HG03159 (cell line): ENCODE results near the gene PCYT2.

ENCODE experiments used
- ATAC-seq: cut with Tn5 transposase; IDR thresholded peaks from one replicate; pipeline ENCODE4 v1.9.1; 2021; ENCODE audit warnings: mild to moderate bottlenecking, moderate library complexity; ENCODE audit not compliant: unreplicated experiment

The PCYT2 gene

GRCh38 chr17:81944858-81945257, 33.7 kb upstream of the PCYT2 start:
- ATAC-seq: no peak

GRCh38 chr17:81942167-81942553, 31.0 kb upstream of the PCYT2 start:
- no peak for ATAC-seq

DNA sequence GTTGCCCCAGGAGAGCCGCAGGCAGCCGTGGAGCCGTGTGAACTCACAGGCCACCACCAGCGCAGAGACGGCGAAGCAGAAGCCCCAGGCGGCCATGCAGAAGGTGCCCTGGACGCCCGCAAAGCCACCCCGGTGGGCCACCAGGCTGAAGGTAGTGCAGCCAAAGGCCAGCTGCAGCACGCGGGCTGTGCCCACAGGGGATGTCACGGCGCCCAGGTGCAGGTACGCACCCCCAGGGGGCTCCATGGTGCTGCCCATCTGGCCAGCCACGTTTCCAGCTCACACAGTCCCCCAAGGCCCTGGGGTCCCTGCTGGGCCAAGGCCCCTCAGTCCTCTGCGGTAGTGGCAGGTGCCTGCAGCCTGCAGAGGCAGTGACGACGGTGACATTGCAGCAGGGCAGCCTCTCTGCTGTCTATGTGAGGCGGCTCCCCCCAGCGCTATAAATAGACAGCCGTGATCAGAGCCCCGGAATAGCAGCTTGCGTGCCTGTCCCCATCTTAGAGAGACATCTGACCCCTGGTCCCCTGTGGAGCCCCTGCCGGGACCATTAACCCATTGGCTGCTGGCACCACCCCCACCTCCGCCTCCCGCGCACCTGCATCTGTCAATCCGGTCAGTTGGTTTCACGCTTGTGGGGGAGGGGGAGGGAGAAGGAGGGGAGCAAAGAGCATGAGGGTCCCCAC, 30.4 kb upstream of the PCYT2 start:
- ATAC-seq: no peak

- ATAC-seq: no peak
Measured at GRCh38 chr17:81940538-81941483, 29.6 kb upstream of the PCYT2 start.

- ATAC-seq: no peak
Measured at GRCh38 chr17:81939881-81940385, 28.7 kb upstream of the PCYT2 start.

GRCh38 chr17:81939218-81939617, 28.0 kb upstream of the PCYT2 start:
- ATAC-seq: no peak

- no peak for ATAC-seq
Measured at GRCh38 chr17:81935709-81936084, 24.5 kb upstream of the PCYT2 start.

DNA sequence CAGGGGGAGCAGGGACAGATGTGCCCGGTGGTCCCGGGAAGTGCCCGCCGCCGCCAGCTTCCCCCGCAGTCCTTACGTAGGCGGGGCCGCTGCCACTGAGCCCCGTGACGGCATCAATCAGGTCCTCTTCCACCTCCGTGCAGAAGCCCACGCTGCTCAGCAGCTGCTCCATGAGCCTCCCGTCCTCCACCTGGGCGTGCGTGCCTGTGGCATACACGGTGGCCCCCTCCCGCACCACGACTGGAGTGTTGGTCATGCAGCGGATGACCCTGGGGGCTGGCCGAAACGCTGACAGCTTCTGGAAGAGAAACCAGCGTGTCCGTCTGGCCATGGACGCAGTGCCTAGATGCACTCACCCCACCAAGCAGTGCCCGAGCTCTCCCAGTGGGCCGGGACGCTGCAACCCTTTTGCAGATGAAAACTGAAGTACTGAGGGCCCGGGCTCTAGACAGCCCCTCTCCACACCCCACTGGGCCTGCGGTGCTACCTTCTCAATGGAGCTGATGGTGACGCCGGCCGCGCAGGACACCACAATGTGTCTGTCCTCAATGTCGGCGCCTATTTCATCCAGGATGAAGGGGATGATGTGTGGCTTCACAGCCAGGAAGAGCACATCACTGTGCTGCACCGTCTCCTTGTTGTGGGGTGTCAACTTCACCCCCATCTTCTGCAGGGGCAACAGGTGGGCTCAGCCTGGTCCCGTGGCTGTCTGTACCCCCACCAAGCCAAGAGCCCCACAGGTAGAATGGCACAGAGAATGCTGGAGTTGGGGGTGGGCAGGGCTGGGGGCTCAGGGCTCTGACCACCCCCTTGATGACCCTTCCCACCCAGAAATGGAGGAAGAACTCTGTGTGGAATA, 23.9 kb upstream of the PCYT2 start:
- no peak for ATAC-seq

GRCh38 chr17:81934098-81934757, 23.0 kb upstream of the PCYT2 start:
- ATAC-seq: no peak

DNA sequence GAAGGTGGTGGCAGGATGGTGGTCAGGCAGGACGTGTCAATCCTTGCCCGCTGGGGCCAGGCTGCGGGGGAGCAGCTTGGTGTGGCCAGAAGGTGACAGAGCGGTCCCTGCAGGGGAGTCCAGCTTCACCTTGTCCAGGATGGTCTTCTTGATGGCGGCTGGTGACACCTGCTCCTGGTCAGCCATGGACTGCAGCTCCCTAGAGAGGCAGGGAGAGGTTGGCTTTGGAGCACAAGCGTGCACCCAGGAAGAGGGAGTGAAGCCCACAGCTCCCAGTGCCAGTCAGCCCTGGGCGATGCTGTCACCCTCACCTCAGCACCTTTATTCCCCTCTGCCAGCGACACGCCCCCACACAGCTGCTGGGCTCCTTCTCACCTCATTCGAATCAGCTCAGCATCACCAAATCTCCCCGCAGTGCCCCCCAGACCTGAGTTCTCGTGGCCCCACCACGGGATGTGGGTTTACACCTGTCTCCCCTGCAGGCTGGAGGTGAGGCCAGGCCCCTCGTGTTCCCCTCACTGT, 22.0 kb upstream of the PCYT2 start:
- ATAC-seq: no peak

GRCh38 chr17:81932333-81932983, 21.3 kb upstream of the PCYT2 start:
- ATAC-seq: no peak

DNA sequence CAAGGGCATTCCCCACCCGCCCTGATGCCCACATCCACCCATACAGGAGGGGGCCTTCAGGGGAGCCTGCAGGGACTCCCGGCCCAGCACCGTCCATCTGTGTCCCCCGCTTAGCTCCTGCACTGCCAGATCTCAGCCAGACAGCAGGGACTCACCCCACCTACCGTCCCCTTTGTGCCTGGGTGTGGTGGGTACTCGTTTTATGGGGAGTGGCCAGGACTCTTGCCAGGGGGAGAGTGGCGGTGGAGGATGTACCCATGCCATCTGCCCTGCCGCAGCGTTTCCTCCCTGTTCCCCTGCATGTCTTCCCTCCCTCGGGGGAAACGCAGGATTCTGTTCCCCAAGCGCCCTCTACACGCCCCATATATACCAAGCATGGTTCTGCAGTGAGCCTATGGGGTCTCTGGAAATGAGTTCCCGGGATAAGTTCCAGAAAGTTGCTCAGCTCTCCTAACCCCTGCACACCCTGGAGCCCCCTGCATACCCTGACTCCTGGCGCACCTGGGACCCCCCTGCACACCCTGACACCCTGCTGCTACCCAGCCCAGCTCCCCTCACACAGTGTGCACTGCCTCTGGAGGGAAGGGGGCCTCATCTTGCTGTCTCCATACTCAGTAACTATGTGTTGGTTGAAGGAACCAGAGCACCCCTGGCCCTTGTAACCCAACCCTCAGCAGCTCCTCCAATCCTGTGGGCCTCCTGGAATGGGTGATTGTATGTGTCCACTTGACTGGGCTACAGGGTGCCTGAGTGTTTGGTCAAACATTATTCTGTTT, 20.5 kb upstream of the PCYT2 start:
- ATAC-seq: no peak

DNA sequence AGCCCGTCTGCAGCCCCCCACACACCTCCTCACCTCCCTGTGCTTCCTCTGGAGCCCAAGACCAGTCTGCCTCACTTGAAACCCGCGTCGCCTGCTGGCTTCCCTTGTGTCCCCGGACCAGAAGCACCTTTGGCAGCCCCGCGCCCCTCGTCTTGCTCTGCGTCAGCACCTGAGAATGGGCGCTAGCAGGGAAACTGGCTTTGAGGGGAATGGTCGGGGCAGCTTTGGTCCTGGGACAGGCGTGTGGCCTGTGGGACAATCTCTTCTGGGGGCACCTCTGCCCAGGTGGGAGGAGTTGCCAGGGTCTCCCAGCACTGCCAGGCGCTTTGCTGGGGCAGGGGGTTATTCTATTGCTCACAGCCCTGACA, 20.0 kb upstream of the PCYT2 start:
- ATAC-seq: no peak

GRCh38 chr17:81930142-81931125, 19.2 kb upstream of the PCYT2 start:
- ATAC-seq: no peak

- no peak for ATAC-seq
Measured at GRCh38 chr17:81929253-81930141, 18.3 kb upstream of the PCYT2 start.

GRCh38 chr17:81928544-81929252, 17.5 kb upstream of the PCYT2 start:
- ATAC-seq: no peak
